OCI-LY7 (cell line): ENCODE data around the gene PLCG1. TPM values are rescaled to one million over a fixed set of nuclear protein-coding genes. Genes with fewer than 3 reads are reported as not detected.

Experiments
- Bru-seq: library from RNA; stranded (reverse); fragments of 400-500 nt; gene quantifications from one replicate; lab custom pipeline; 2021; lab: Mats Ljungman, UMichigan
- BruChase-seq, 2 experiments: library from RNA; stranded (reverse); fragments of 400-500 nt; gene quantifications; one replicate each; lab custom pipeline; 2021; lab: Mats Ljungman, UMichigan
- BruUV-seq: library from RNA; stranded (reverse); fragments of 400-500 nt; replicated peaks from 2 replicates; lab custom pipeline; 2021; lab: Mats Ljungman, UMichigan
- CTCF ChIA-PET: fragments of 300-600 bp; sonication (Branson Sonifier 250); formaldehyde crosslinking; loops from one replicate; lab custom pipeline; 2022; ENCODE audit warnings: antibody characterized with exemption; ENCODE audit not compliant: unreplicated experiment; lab: Charles Lee
- POLR2A ChIA-PET: fragments of 300-600 bp; sonication (Branson Sonifier 250); formaldehyde crosslinking; loops from one replicate; lab custom pipeline; 2022; ENCODE audit warnings: antibody characterized with exemption; lab: Charles Lee
- DNase-seq: peaks from one replicate; pipeline ENCODE4 v3.0.0-alpha.2; 2015; ENCODE audit warnings: low spot score
- H2AFZ ChIP-seq: fragments of 200-600 bp; sonication (generic), shearing (Covaris generic); 2 replicates; pipeline ENCODE4 v1.6.1; 2014; ENCODE audit warnings: mild to moderate bottlenecking, antibody characterized with exemption, low read length, moderate library complexity
- H3K27ac ChIP-seq: fragments of 200-600 bp; sonication (generic); 2 replicates; pipeline ENCODE4 v1.5.1; 2014; ENCODE audit warnings: mixed run types, low read depth, mild to moderate bottlenecking, moderate library complexity, low read length, inconsistent platforms; ENCODE audit not compliant: poor library complexity, severe bottlenecking
- H3K36me3 ChIP-seq: fragments of 200-600 bp; sonication (generic); 2 replicates; pipeline ENCODE4 v1.6.1; 2014; ENCODE audit warnings: mild to moderate bottlenecking, antibody characterized with exemption, low read length, moderate library complexity, mixed read lengths; ENCODE audit not compliant: insufficient read depth
- H3K4me1 ChIP-seq: fragments of 200-600 bp; sonication (generic); 2 replicates; pipeline ENCODE4 v1.5.1; 2014; ENCODE audit warnings: mild to moderate bottlenecking, low read length; ENCODE audit not compliant: insufficient read depth, poor library complexity, severe bottlenecking
- H3K4me2 ChIP-seq: fragments of 200-600 bp; sonication (generic); 2 replicates; pipeline ENCODE4 v1.6.1; 2014; ENCODE audit warnings: mild to moderate bottlenecking, low read length
- H3K4me3 ChIP-seq: fragments of 200-600 bp; sonication (generic); 2 replicates; pipeline ENCODE4 v1.5.1; 2014; ENCODE audit warnings: mild to moderate bottlenecking, low read depth, low read length; ENCODE audit not compliant: poor library complexity, severe bottlenecking
- H3K79me2 ChIP-seq: fragments of 200-600 bp; sonication (generic); 2 replicates; pipeline ENCODE4 v1.6.1; 2016; ENCODE audit warnings: low read depth, mild to moderate bottlenecking, low read length, moderate library complexity, mixed read lengths; ENCODE audit not compliant: insufficient read depth
- H3K9me2 ChIP-seq: fragments of 200-600 bp; sonication (generic); 2 replicates; pipeline ENCODE4 v1.6.1; 2016; ENCODE audit warnings: mild to moderate bottlenecking, low read length, mixed read lengths; ENCODE audit not compliant: insufficient read depth
- H3K9me3 ChIP-seq: fragments of 200-600 bp; sonication (generic); 2 replicates; pipeline ENCODE4 v1.6.1; 2014; ENCODE audit warnings: mild to moderate bottlenecking, mixed run types, low read length, mixed read lengths
- H4K20me1 ChIP-seq: fragments of 200-600 bp; sonication (generic); 2 replicates; pipeline ENCODE4 v1.6.1; 2014; ENCODE audit warnings: mild to moderate bottlenecking, antibody characterized with exemption, low read length, moderate library complexity, mixed read lengths; ENCODE audit not compliant: insufficient read depth
- EZH2phosphoT487 ChIP-seq: fragments of 200-600 bp; sonication (generic); IDR thresholded peaks from 2 replicates; pipeline ENCODE4 v1.6.1; 2018; ENCODE audit warnings: low read depth, borderline replicate concordance, mild to moderate bottlenecking, mixed run types, antibody characterized with exemption, low read length, moderate library complexity, mixed read lengths
- intact Hi-C: fragments of 100-400 bp; cut with micrococcal nuclease; formaldehyde crosslinking; loops from one replicate; pipeline ENCODE4 v1.10.0; 2022; ENCODE audit not compliant: unreplicated experiment
- long read RNA-seq: library from polyadenylated mRNA; stranded (forward); transcript quantifications from one replicate; pipeline ENCODE4 v2.0.0, GENCODE V29; 2022
- total RNA-seq, 2 experiments: library from RNA; depleted of rRNA in 1 of 2; stranded (reverse); fragments of >200 nt in 1 of 2; shearing (Covaris generic) in 1 of 2; gene quantifications; 2 replicates each; pipeline ENCODE4 v1.2.3, GENCODE V29; 2014 to 2022
- TF ChIP-seq, protein P1 (sequence below): fragments of 200-600 bp; sonication (generic); conservative IDR thresholded peaks from 2 replicates; pipeline ENCODE4 v1.5.1; 2014; ENCODE audit warnings: mild to moderate bottlenecking, antibody characterized with exemption, low read length, moderate library complexity, mixed read lengths

Gene PLCG1
- total RNA-seq (2014; rRNA removed; shearing (Covaris generic)) (92.6 and 103 TPM in 2 replicates), total RNA-seq (2022) (121 TPM in 2 replicates), Bru-seq, nascent RNA (percentile 71 among the genes with signal in this experiment), BruChase-seq, experiment 1, labeled RNA remaining after a 6-hour chase (percentile 83 among the genes with signal in this experiment), BruChase-seq, experiment 2, labeled RNA remaining after a 2-hour chase (percentile 80 among the genes with signal in this experiment)
- long read RNA-seq, partial matches to known transcripts: 6 of 17 reads
- long read RNA-seq, other reads (novel, unspliced or antisense): 11 of 17 reads

DNA sequence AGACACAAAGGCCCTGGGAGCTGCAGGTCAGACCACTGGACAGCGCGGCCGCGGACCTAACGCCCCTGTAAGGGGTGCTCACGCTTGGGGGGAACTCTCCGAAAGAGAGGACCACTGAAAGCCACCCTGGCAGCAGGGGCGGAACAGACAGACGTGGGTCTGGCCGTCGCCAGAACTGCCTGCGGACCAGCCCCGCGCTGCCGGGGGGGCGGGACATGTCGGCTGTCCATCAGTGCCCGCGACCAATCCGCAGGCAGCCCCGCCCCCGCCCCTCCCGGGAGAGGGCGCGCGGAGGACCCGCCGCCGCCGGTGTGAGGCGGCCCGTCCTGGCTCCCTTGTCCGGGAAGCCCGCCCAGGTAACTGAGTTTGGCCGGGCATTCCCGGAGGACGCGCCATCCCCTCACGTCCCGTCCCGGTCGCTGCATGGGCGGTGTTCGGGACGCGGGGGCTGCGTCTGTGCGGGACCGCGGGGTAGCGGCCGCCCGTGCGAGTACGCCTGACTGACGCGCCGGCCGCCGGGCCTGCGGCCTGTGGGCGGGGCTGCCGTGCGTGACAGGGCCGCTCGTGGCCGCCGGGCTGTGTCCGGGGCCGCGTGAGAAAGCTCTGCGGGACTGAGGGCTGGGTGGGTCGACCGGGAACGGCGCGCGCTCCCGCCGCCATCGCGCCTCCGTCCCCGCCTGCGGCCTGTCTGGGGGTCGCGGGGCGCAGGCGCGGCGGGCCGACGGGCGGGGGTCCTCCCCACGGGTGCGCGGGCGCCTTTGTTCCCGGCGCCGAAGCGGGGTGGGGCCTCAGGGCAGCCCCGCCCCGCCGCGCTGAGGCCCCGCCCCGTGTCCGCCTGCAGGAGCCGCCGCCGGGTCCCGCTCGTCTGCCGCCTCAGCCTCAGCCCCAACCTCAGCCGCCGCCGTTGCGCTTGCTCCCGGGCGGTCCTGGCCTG is at the start of gene PLCG1:
Gene PLCG1, plus strand, starts transcription at position 864 of the 934 bp plus-strand sequence. CDS start 99 bp downstream, outside the sequence.
- BruUV-seq: no TSS peak
- peak within 1 kb of the TSS; percentile 74 for H3K4me3 ChIP-seq
- 0 out of 2 replicates have a peak, but pooled peaks cover 1% of the 10 kb centered on the region for H4K20me1 ChIP-seq
- no peaks in the 10 kb centered on the region for H3K9me3 ChIP-seq
- H3K27ac ChIP-seq: peak within 1 kb of the TSS; percentile 73
- no peaks in the 10 kb centered on the region for H3K36me3 ChIP-seq
- H3K4me1 ChIP-seq: peaks cover 59% of the 10 kb centered on the region
- intact Hi-C loops: loop anchor here (1.0 to 5.0 kb wide), 4 partner anchors 36 to 555 kb away; no protein-coding TSS in a partner anchor
- no peaks in the 10 kb centered on the region for H3K9me2 ChIP-seq
- ChIA-PET CTCF (no interaction called here), POLR2A (interaction anchor here (0.5 to 1.0 kb wide), 2 partner anchors 101 to 168 kb away, joined by 3 read pairs; no protein-coding TSS in a partner anchor)
- H3K4me2 ChIP-seq: peak within 1 kb of the TSS; percentile 81
- DNase-seq: peak; percentile 88
- peaks cover 45% of the 10 kb centered on the region for H3K79me2 ChIP-seq
- H2AFZ ChIP-seq: peak within 1 kb of the TSS; percentile 54
- TF ChIP-seq, protein P1, sequence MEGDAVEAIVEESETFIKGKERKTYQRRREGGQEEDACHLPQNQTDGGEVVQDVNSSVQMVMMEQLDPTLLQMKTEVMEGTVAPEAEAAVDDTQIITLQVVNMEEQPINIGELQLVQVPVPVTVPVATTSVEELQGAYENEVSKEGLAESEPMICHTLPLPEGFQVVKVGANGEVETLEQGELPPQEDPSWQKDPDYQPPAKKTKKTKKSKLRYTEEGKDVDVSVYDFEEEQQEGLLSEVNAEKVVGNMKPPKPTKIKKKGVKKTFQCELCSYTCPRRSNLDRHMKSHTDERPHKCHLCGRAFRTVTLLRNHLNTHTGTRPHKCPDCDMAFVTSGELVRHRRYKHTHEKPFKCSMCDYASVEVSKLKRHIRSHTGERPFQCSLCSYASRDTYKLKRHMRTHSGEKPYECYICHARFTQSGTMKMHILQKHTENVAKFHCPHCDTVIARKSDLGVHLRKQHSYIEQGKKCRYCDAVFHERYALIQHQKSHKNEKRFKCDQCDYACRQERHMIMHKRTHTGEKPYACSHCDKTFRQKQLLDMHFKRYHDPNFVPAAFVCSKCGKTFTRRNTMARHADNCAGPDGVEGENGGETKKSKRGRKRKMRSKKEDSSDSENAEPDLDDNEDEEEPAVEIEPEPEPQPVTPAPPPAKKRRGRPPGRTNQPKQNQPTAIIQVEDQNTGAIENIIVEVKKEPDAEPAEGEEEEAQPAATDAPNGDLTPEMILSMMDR: no peak
- TF ChIP-seq EZH2phosphoT487: no peak

GRCh38 chr20:41087777-41088176 is 49.6 kb upstream of the PLCG1 start:
- no peaks in the 10 kb centered on the region for H3K9me3 ChIP-seq
- intact Hi-C loops: no loop called here
- H3K4me1 ChIP-seq: no peaks in the 10 kb centered on the region
- H3K36me3 ChIP-seq: peaks cover 99% of the 10 kb centered on the region
- BruUV-seq: no TSS peak
- no peak for DNase-seq
- no peaks in the 10 kb centered on the region for H3K9me2 ChIP-seq
- H3K4me3 ChIP-seq: no peak overlapping the region
- no peak overlapping the region for H3K27ac ChIP-seq
- TF ChIP-seq, protein P1: no peak
- TF ChIP-seq EZH2phosphoT487: no peak
- no peak overlapping the region for H2AFZ ChIP-seq
- H3K79me2 ChIP-seq: no peaks in the 10 kb centered on the region; the same call in 1 of the 2 replicates
- POLR2A ChIA-PET: interaction anchor here (1.3 to 1.4 kb wide), 2 partner anchors 97 to 102 kb away, joined by 3 to 5 read pairs; no protein-coding TSS in a partner anchor
- CTCF ChIA-PET: no interaction called here
- H3K4me2 ChIP-seq: no peak overlapping the region
- no peaks in the 10 kb centered on the region for H4K20me1 ChIP-seq
